ENCODE data around the gene LGALS4.

LGALS4 gene

DNA sequence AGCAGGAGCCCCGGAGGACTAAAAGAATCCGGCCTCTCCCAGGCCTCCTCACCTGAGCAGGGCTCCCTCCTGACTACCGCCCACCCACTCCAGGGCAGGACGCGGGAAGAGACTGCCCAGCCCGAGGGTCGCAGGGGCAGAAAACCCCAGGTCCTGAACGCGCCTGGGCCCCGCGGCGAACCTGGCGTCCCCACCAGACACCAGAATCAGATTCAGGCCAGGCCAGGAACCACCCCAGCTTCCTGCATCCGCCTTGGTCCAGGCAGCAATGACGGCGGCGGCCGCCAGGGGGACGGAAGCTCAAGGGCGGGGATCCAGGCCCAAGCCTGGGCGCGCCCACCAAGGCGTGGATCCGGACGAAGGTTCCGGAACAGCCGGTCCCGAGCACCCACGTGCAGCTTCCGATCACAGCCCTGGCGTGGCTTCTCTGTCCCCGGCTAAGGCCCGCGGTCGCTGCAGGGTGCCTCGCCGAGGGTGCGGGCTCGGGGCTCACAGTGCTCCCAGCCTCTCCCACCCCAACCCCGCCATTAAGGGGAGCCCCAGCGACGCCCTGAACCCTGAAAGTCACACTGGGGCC, 43.0 kb downstream of the LGALS4 start:
- no peak overlapping the region; the same call in 1 of the 2 replicates for H2AFZ ChIP-seq (ENCODE audit: low read length)
- no peak overlapping the region for H3K9ac ChIP-seq (ENCODE audit: low read depth, low read length, poor library complexity, severe bottlenecking)
- no peaks in the 10 kb centered on the region for H3K9me2 ChIP-seq (replicated peaks; ENCODE audit: low read depth, low read length)

GRCh38 chr19:38766276-38767047, 46.3 kb downstream of the LGALS4 start:
- H3K9ac ChIP-seq (ENCODE audit: low read depth, low read length, poor library complexity, severe bottlenecking): no peak overlapping the region
- TF ChIP-seq CTCF (conservative IDR thresholded peaks at IDR 0.05; ENCODE audit: low read length) (no peak), EZH2phosphoT487 (IDR thresholded peaks at IDR 0.05; ENCODE audit: borderline replicate concordance) (no peak)
- H3K9me2 ChIP-seq (replicated peaks; ENCODE audit: low read depth, low read length): no peaks in the 10 kb centered on the region
- H4K20me1 ChIP-seq (ENCODE audit: insufficient read depth, low read length, poor library complexity, severe bottlenecking): no peaks in the 10 kb centered on the region
- H2AFZ ChIP-seq (ENCODE audit: low read length): no peak overlapping the region
- no peaks in the 10 kb centered on the region for H3K4me1 ChIP-seq (ENCODE audit: insufficient read depth, low read length, poor library complexity, severe bottlenecking)
- no peaks in the 10 kb centered on the region for H3K9me3 ChIP-seq (ENCODE audit: insufficient read depth, low read depth, low read length)
- H3K27me3 ChIP-seq (ENCODE audit: insufficient read depth, low read length, poor library complexity, severe bottlenecking): no peaks in the 10 kb centered on the region
- no peak overlapping the region for H3K4me2 ChIP-seq (ENCODE audit: low read depth, low read length, poor library complexity, severe bottlenecking)
- H3K36me3 ChIP-seq (ENCODE audit: insufficient read depth, low read length): no peaks in the 10 kb centered on the region
- no peak overlapping the region for H3K4me3 ChIP-seq (ENCODE audit: low read length, poor library complexity, severe bottlenecking)
- H3F3A ChIP-seq (ENCODE audit: low read depth): no peaks in the 10 kb centered on the region
- H3K79me2 ChIP-seq (ENCODE audit: insufficient read depth, low read length): no peaks in the 10 kb centered on the region

More for the DNA sequence above, 43.0 kb downstream of the LGALS4 start:
- no peak overlapping the region for H3K4me3 ChIP-seq (ENCODE audit: low read length, poor library complexity, severe bottlenecking)
- H3K27me3 ChIP-seq (ENCODE audit: insufficient read depth, low read length, poor library complexity, severe bottlenecking): no peaks in the 10 kb centered on the region
- no peaks in the 10 kb centered on the region for H3K36me3 ChIP-seq (ENCODE audit: insufficient read depth, low read length)
- peak; percentile 45 for TF ChIP-seq CTCF (conservative IDR thresholded peaks at IDR 0.05; ENCODE audit: low read length)
- no peak for TF ChIP-seq EZH2phosphoT487 (IDR thresholded peaks at IDR 0.05; ENCODE audit: borderline replicate concordance)
- no peaks in the 10 kb centered on the region for H3K4me1 ChIP-seq (ENCODE audit: insufficient read depth, low read length, poor library complexity, severe bottlenecking)
- H3K79me2 ChIP-seq (ENCODE audit: insufficient read depth, low read length): no peaks in the 10 kb centered on the region
- H3K4me2 ChIP-seq (ENCODE audit: low read depth, low read length, poor library complexity, severe bottlenecking): no peak overlapping the region
- no peaks in the 10 kb centered on the region for H3K9me3 ChIP-seq (ENCODE audit: insufficient read depth, low read depth, low read length)
- no peaks in the 10 kb centered on the region for H3F3A ChIP-seq (ENCODE audit: low read depth)
- H4K20me1 ChIP-seq (ENCODE audit: insufficient read depth, low read length, poor library complexity, severe bottlenecking): no peaks in the 10 kb centered on the region

GRCh38 chr19:38765214-38765613, 47.5 kb downstream of the LGALS4 start:
- no peak overlapping the region for H3K4me2 ChIP-seq (ENCODE audit: low read depth, low read length, poor library complexity, severe bottlenecking)

More at GRCh38 chr19:38765214-38765613, 47.5 kb downstream of the LGALS4 start:
- Histone ChIP-seq H3K27me3 (ENCODE audit: insufficient read depth, low read length, poor library complexity, severe bottlenecking) (no peaks in the 10 kb centered on the region), H3K79me2 (ENCODE audit: insufficient read depth, low read length) (no peaks in the 10 kb centered on the region), H3K9me3 (ENCODE audit: insufficient read depth, low read depth, low read length) (no peaks in the 10 kb centered on the region), H2AFZ (ENCODE audit: low read length) (no peak overlapping the region), H4K20me1 (ENCODE audit: insufficient read depth, low read length, poor library complexity, severe bottlenecking) (no peaks in the 10 kb centered on the region), H3K9me2 (replicated peaks; ENCODE audit: low read depth, low read length) (no peaks in the 10 kb centered on the region), H3K4me1 (ENCODE audit: insufficient read depth, low read length, poor library complexity, severe bottlenecking) (no peaks in the 10 kb centered on the region), H3F3A (ENCODE audit: low read depth) (no peaks in the 10 kb centered on the region), H3K36me3 (ENCODE audit: insufficient read depth, low read length) (no peaks in the 10 kb centered on the region), H3K4me3 (ENCODE audit: low read length, poor library complexity, severe bottlenecking) (no peak overlapping the region), H3K9ac (ENCODE audit: low read depth, low read length, poor library complexity, severe bottlenecking) (no peak overlapping the region)
- TF ChIP-seq EZH2phosphoT487 (IDR thresholded peaks at IDR 0.05; ENCODE audit: borderline replicate concordance): no peak
- TF ChIP-seq CTCF (conservative IDR thresholded peaks at IDR 0.05; ENCODE audit: low read length): no peak
